ENCODE data around the gene DAGLA. TPM values are rescaled to one million over a fixed set of nuclear protein-coding genes. Genes with fewer than 3 reads are reported as not detected.

Gene DAGLA
- total and polyA plus RNA-seq, 2 donors (not counting 3 experiments of a cell fraction or from before 2014, with no cell fraction given) = 2.5 to 4.7 TPM

DNA sequence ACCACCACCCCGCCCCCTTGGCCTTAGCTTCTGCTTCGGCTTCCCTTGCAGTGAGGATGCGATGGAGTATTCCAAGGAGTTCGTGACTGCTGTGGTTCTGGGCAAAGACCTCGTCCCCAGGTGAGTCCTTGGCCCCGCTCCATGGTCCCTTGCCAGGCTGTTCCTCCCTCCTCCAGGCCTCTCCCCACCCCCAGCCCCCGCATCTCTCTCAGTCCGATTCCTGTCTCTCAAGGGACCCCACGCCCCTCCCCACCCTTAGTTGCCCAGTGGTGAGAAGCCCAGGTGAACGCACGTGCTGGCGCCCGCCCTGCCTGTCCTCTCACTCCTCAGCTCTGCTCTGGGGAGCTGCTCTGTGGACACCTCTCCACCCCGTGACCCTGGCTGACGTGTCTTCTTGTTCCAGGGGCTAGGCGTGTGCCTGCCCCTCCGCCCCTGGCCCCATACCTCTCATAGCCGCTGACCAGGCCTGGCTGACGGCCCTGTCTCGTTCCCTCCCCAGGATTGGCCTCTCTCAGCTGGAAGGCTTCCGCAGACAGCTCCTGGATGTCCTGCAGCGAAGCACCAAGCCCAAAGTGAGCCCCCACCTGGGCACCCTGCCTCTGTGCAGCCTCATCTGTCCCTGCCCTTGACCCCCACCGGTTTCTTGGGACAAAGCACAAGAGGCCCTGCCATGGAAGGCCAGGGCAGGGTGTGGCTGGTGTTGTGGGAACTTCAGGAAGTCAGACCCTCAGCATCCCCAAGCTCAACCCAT is 57.6 kb downstream of the DAGLA start:
- intact Hi-C loops (cut with micrococcal nuclease) = no loop called here
- ChIA-PET POLR2A (no interaction called here), CTCF (interaction anchor here (2.8 kb wide), 1 partner anchor 11 kb away, joined by 12 read pairs; no protein-coding TSS in a partner anchor)
- H3K4me1 ChIP-seq (ENCODE audit: control insufficient read depth, extremely low read depth, insufficient read depth, low read length) = no peaks in the 10 kb centered on the region
- no peaks in the 10 kb centered on the region for H3K79me2 ChIP-seq (ENCODE audit: control insufficient read depth, insufficient read depth, low read length)
- FAIRE-seq (no peak), DNase-seq (ENCODE audit: low read depth, low spot score) (no peak)
- no peaks in the 10 kb centered on the region for H3K9me1 ChIP-seq (replicated peaks; ENCODE audit: control insufficient read depth, extremely low read depth, insufficient read depth, low read length)
- dilution Hi-C loops (cut with MboI; ENCODE audit: extremely low pct_ligation_motif_present, low sequenced_read_pairs) = no loop called here
- H3K27me3 ChIP-seq (ENCODE audit: control insufficient read depth in 2 of 2, insufficient read depth in 2 of 2, low read length in 2 of 2) = no peaks in the 10 kb centered on the region
- TF ChIP-seq POLR2AphosphoS5 (IDR thresholded peaks at IDR 0.05; ENCODE audit: insufficient read depth, low read depth, low read length) (no peak), FOS (IDR thresholded peaks at IDR 0.05; ENCODE audit: borderline replicate concordance, insufficient read depth, low read length) (no peak), MYC (IDR thresholded peaks at IDR 0.05; ENCODE audit: low read depth, low read length) (no peak), MAX (IDR thresholded peaks at IDR 0.05; ENCODE audit: insufficient read depth, insufficient read length) (no peak)
- H3K4me2 ChIP-seq (ENCODE audit: insufficient read depth, low read length) = no peak overlapping the region
- H3K36me3 ChIP-seq (ENCODE audit: control insufficient read depth in 2 of 2, extremely low read depth in 1 of 2, insufficient read depth in 2 of 2, low read length in 2 of 2) = no peaks in the 10 kb centered on the region
- no peak overlapping the region for H3K27ac ChIP-seq (ENCODE audit: insufficient read depth, low read depth, low read length)
- no peak overlapping the region for H2AFZ ChIP-seq (ENCODE audit: low read depth, low read length)
- no peaks in the 10 kb centered on the region for H4K20me1 ChIP-seq (replicated peaks; ENCODE audit: control insufficient read depth, extremely low read depth, insufficient read depth, low read length)
- H3K4me3 ChIP-seq (replicated peaks in 1 of 3; ENCODE audit: insufficient read depth in 1 of 3, low read depth in 1 of 3, low read length in 3 of 3) = no peak overlapping the region
- H3K9me3 ChIP-seq (replicated peaks; ENCODE audit: control insufficient read depth, insufficient read depth, low read length) = no peaks in the 10 kb centered on the region
- no peak overlapping the region for H3K9ac ChIP-seq (replicated peaks; ENCODE audit: extremely low read depth, insufficient read depth, low read length)
- BruUV-seq (replicated peaks) = no TSS peak

DNA sequence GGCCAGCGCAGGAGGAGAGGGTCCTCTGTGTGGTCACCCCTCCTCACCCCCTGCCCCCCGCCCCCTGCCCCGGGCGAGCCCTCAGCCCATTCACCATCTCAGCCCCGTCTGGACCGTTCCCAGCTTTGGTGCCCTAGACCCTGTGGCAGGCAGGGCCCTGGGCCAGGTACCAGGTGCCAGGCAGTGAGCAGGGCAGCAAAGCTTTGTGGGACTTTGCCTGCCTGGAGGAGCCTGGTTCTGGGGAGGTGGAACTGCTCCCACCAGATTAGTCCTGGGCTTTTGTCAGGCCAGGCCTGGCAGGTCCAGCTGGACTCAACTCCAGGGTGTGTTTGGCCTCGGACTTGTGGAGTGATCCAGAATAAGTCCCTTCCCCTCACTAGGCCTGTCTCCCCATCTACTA is 58.6 kb downstream of the DAGLA start:
- Histone ChIP-seq H3K27me3 (ENCODE audit: control insufficient read depth in 2 of 2, insufficient read depth in 2 of 2, low read length in 2 of 2) (no peaks in the 10 kb centered on the region), H3K79me2 (ENCODE audit: control insufficient read depth, insufficient read depth, low read length) (no peaks in the 10 kb centered on the region), H4K20me1 (replicated peaks; ENCODE audit: control insufficient read depth, extremely low read depth, insufficient read depth, low read length) (no peaks in the 10 kb centered on the region), H3K9ac (replicated peaks; ENCODE audit: extremely low read depth, insufficient read depth, low read length) (no peak overlapping the region), H2AFZ (ENCODE audit: low read depth, low read length) (no peak overlapping the region), H3K4me3 (replicated peaks in 1 of 3; ENCODE audit: insufficient read depth in 1 of 3, low read depth in 1 of 3, low read length in 3 of 3) (no peak overlapping the region), H3K4me2 (ENCODE audit: insufficient read depth, low read length) (no peak overlapping the region), H3K4me1 (ENCODE audit: control insufficient read depth, extremely low read depth, insufficient read depth, low read length) (no peaks in the 10 kb centered on the region), H3K9me1 (replicated peaks; ENCODE audit: control insufficient read depth, extremely low read depth, insufficient read depth, low read length) (no peaks in the 10 kb centered on the region), H3K9me3 (replicated peaks; ENCODE audit: control insufficient read depth, insufficient read depth, low read length) (no peaks in the 10 kb centered on the region), H3K27ac (ENCODE audit: insufficient read depth, low read depth, low read length) (no peak overlapping the region), H3K36me3 (ENCODE audit: control insufficient read depth in 2 of 2, extremely low read depth in 1 of 2, insufficient read depth in 2 of 2, low read length in 2 of 2) (no peaks in the 10 kb centered on the region)
- intact Hi-C loops (cut with micrococcal nuclease) (no loop called here), dilution Hi-C loops (cut with MboI; ENCODE audit: extremely low pct_ligation_motif_present, low sequenced_read_pairs) (no loop called here)
- CTCF ChIA-PET = interaction anchor here (2.8 kb wide), 1 partner anchor 10 kb away, joined by 12 read pairs; no protein-coding TSS in a partner anchor
- TF ChIP-seq EZH2 (IDR thresholded peaks at IDR 0.05; ENCODE audit: borderline replicate concordance, low read depth, low read length, severe bottlenecking) = no peak
- no peak for TF ChIP-seq FOS (IDR thresholded peaks at IDR 0.05; ENCODE audit: borderline replicate concordance, insufficient read depth, low read length)
- TF ChIP-seq POLR2A (IDR thresholded peaks at IDR 0.05; ENCODE audit: low read depth, low read length) = no peak
- TF ChIP-seq POLR2AphosphoS5 (IDR thresholded peaks at IDR 0.05; ENCODE audit: insufficient read depth, low read depth, low read length) = no peak
- no peak for TF ChIP-seq MYC (IDR thresholded peaks at IDR 0.05; ENCODE audit: low read depth, low read length)
- no peak for TF ChIP-seq MAX (IDR thresholded peaks at IDR 0.05; ENCODE audit: insufficient read depth, insufficient read length)
- TF ChIP-seq, protein P1, sequence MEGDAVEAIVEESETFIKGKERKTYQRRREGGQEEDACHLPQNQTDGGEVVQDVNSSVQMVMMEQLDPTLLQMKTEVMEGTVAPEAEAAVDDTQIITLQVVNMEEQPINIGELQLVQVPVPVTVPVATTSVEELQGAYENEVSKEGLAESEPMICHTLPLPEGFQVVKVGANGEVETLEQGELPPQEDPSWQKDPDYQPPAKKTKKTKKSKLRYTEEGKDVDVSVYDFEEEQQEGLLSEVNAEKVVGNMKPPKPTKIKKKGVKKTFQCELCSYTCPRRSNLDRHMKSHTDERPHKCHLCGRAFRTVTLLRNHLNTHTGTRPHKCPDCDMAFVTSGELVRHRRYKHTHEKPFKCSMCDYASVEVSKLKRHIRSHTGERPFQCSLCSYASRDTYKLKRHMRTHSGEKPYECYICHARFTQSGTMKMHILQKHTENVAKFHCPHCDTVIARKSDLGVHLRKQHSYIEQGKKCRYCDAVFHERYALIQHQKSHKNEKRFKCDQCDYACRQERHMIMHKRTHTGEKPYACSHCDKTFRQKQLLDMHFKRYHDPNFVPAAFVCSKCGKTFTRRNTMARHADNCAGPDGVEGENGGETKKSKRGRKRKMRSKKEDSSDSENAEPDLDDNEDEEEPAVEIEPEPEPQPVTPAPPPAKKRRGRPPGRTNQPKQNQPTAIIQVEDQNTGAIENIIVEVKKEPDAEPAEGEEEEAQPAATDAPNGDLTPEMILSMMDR (IDR thresholded peaks at IDR 0.05; ENCODE audit: extremely low read depth in 1 of 2, insufficient read depth in 1 of 2, low read depth in 1 of 2, low read length in 2 of 2) = no peak
- TF ChIP-seq GATA2 (IDR thresholded peaks at IDR 0.05; ENCODE audit: insufficient read depth, insufficient read length, low read depth, low read length) = no peak
- no peak for TF ChIP-seq JUN (IDR thresholded peaks at IDR 0.05; ENCODE audit: borderline replicate concordance, insufficient read depth, insufficient read length, low read depth)
- BruUV-seq (replicated peaks) = no TSS peak
- DNase-seq (ENCODE audit: low read depth, low spot score) (no peak), FAIRE-seq (no peak)
- POLR2A ChIA-PET = no interaction called here

All from endothelial cell of umbilical vein (primary cell).